ENCODE results near the gene PCNT. TPM values are rescaled to one million over a fixed set of nuclear protein-coding genes. Genes with fewer than 3 reads are reported as not detected.

The PCNT gene
- total and polyA plus RNA-seq, 9 of the 15 experiments (the other 6 are each of a cell fraction or from before 2014, with no cell fraction given): 9.1 to 53.5 (median 31.3) TPM

DNA sequence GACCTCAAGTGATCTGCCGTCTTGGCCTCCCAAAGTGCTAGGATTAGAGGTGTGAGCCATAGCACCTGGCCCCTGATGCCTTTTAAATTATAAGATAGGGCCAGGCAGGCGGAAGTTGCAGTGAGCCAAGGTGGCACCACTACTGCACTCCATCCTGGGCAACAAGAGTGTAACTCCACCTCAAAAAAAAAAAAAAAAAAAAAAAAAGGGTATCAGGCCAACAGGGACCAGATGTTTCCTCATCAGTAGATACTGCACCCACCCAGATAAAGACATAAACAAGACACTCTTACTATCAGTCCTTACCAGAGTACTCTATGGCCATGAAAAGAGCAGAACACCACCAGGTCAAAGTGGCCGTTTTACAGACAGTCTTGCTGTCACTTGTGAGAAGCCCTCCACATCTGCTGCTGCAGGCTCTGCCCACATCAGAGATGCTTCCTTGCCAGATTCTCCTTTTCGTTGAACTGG lies 3.6 kb upstream of the PCNT start (continued):
- no peak for TF ChIP-seq ELK1 (CRISPR knock-in tag; IDR thresholded peaks at IDR 0.05)
- TF ChIP-seq PYGO2 (tag; IDR thresholded peaks at IDR 0.05): peak; percentile 91
- no peak for TF ChIP-seq ZNF224 (CRISPR knock-in tag; IDR thresholded peaks at IDR 0.05)
- TF ChIP-seq, protein P1, sequence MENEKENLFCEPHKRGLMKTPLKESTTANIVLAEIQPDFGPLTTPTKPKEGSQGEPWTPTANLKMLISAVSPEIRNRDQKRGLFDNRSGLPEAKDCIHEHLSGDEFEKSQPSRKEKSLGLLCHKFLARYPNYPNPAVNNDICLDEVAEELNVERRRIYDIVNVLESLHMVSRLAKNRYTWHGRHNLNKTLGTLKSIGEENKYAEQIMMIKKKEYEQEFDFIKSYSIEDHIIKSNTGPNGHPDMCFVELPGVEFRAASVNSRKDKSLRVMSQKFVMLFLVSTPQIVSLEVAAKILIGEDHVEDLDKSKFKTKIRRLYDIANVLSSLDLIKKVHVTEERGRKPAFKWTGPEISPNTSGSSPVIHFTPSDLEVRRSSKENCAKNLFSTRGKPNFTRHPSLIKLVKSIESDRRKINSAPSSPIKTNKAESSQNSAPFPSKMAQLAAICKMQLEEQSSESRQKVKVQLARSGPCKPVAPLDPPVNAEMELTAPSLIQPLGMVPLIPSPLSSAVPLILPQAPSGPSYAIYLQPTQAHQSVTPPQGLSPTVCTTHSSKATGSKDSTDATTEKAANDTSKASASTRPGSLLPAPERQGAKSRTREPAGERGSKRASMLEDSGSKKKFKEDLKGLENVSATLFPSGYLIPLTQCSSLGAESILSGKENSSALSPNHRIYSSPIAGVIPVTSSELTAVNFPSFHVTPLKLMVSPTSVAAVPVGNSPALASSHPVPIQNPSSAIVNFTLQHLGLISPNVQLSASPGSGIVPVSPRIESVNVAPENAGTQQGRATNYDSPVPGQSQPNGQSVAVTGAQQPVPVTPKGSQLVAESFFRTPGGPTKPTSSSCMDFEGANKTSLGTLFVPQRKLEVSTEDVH (IDR thresholded peaks at IDR 0.05; ENCODE audit: low read depth, partially characterized antibody): peak; percentile 57
- TF ChIP-seq, protein P2, sequence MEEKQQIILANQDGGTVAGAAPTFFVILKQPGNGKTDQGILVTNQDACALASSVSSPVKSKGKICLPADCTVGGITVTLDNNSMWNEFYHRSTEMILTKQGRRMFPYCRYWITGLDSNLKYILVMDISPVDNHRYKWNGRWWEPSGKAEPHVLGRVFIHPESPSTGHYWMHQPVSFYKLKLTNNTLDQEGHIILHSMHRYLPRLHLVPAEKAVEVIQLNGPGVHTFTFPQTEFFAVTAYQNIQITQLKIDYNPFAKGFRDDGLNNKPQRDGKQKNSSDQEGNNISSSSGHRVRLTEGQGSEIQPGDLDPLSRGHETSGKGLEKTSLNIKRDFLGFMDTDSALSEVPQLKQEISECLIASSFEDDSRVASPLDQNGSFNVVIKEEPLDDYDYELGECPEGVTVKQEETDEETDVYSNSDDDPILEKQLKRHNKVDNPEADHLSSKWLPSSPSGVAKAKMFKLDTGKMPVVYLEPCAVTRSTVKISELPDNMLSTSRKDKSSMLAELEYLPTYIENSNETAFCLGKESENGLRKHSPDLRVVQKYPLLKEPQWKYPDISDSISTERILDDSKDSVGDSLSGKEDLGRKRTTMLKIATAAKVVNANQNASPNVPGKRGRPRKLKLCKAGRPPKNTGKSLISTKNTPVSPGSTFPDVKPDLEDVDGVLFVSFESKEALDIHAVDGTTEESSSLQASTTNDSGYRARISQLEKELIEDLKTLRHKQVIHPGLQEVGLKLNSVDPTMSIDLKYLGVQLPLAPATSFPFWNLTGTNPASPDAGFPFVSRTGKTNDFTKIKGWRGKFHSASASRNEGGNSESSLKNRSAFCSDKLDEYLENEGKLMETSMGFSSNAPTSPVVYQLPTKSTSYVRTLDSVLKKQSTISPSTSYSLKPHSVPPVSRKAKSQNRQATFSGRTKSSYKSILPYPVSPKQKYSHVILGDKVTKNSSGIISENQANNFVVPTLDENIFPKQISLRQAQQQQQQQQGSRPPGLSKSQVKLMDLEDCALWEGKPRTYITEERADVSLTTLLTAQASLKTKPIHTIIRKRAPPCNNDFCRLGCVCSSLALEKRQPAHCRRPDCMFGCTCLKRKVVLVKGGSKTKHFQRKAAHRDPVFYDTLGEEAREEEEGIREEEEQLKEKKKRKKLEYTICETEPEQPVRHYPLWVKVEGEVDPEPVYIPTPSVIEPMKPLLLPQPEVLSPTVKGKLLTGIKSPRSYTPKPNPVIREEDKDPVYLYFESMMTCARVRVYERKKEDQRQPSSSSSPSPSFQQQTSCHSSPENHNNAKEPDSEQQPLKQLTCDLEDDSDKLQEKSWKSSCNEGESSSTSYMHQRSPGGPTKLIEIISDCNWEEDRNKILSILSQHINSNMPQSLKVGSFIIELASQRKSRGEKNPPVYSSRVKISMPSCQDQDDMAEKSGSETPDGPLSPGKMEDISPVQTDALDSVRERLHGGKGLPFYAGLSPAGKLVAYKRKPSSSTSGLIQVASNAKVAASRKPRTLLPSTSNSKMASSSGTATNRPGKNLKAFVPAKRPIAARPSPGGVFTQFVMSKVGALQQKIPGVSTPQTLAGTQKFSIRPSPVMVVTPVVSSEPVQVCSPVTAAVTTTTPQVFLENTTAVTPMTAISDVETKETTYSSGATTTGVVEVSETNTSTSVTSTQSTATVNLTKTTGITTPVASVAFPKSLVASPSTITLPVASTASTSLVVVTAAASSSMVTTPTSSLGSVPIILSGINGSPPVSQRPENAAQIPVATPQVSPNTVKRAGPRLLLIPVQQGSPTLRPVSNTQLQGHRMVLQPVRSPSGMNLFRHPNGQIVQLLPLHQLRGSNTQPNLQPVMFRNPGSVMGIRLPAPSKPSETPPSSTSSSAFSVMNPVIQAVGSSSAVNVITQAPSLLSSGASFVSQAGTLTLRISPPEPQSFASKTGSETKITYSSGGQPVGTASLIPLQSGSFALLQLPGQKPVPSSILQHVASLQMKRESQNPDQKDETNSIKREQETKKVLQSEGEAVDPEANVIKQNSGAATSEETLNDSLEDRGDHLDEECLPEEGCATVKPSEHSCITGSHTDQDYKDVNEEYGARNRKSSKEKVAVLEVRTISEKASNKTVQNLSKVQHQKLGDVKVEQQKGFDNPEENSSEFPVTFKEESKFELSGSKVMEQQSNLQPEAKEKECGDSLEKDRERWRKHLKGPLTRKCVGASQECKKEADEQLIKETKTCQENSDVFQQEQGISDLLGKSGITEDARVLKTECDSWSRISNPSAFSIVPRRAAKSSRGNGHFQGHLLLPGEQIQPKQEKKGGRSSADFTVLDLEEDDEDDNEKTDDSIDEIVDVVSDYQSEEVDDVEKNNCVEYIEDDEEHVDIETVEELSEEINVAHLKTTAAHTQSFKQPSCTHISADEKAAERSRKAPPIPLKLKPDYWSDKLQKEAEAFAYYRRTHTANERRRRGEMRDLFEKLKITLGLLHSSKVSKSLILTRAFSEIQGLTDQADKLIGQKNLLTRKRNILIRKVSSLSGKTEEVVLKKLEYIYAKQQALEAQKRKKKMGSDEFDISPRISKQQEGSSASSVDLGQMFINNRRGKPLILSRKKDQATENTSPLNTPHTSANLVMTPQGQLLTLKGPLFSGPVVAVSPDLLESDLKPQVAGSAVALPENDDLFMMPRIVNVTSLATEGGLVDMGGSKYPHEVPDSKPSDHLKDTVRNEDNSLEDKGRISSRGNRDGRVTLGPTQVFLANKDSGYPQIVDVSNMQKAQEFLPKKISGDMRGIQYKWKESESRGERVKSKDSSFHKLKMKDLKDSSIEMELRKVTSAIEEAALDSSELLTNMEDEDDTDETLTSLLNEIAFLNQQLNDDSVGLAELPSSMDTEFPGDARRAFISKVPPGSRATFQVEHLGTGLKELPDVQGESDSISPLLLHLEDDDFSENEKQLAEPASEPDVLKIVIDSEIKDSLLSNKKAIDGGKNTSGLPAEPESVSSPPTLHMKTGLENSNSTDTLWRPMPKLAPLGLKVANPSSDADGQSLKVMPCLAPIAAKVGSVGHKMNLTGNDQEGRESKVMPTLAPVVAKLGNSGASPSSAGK (IDR thresholded peaks at IDR 0.05): no peak
- no peak for TF ChIP-seq ZBTB12 (CRISPR knock-in tag; IDR thresholded peaks at IDR 0.05)
- TF ChIP-seq, protein P3, sequence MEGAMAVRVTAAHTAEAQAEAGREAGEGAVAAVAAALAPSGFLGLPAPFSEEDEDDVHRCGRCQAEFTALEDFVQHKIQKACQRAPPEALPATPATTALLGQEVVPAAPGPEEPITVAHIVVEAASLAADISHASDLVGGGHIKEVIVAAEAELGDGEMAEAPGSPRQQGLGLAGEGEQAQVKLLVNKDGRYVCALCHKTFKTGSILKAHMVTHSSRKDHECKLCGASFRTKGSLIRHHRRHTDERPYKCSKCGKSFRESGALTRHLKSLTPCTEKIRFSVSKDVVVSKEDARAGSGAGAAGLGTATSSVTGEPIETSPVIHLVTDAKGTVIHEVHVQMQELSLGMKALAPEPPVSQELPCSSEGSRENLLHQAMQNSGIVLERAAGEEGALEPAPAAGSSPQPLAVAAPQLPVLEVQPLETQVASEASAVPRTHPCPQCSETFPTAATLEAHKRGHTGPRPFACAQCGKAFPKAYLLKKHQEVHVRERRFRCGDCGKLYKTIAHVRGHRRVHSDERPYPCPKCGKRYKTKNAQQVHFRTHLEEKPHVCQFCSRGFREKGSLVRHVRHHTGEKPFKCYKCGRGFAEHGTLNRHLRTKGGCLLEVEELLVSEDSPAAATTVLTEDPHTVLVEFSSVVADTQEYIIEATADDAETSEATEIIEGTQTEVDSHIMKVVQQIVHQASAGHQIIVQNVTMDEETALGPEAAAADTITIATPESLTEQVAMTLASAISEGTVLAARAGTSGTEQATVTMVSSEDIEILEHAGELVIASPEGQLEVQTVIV (CRISPR knock-in tag; IDR thresholded peaks at IDR 0.05; ENCODE audit: borderline replicate concordance): no peak
